SK-N-SH treated with all-trans-retinoic acid at 6 μM for 48 hours (cell line): Measurements from ENCODE around the gene OTX1.

Source experiments
- ATAC-seq: fragments of 200-7000 bp; cut with Tn5 transposase; 3 replicates; pipeline ENCODE4 v1.9.1; 2020; ENCODE audit warnings: mild to moderate bottlenecking, moderate library complexity
- BACH2 ChIP-seq: fragments of 250-450 bp; sonication (Bioruptor Pico); IDR thresholded peaks from 2 replicates; pipeline ENCODE4 v1.9.0; 2021; ENCODE audit warnings: mild to moderate bottlenecking, borderline replicate concordance
- CREB5 ChIP-seq: fragments of 250-450 bp; sonication (Bioruptor Pico); IDR thresholded peaks from 2 replicates; pipeline ENCODE4 v1.5.1; 2020; ENCODE audit warnings: low read depth, mild to moderate bottlenecking, moderate library complexity
- CSDC2 ChIP-seq: fragments of 250-450 bp; sonication (Bioruptor Pico); IDR thresholded peaks from 2 replicates; pipeline ENCODE4 v1.5.0; 2020; ENCODE audit warnings: mild to moderate bottlenecking, moderate library complexity
- CSRNP3 ChIP-seq: fragments of 250-450 bp; sonication (Bioruptor Pico); IDR thresholded peaks from 2 replicates; pipeline ENCODE4 v1.5.1; 2021; ENCODE audit warnings: mild to moderate bottlenecking, moderate library complexity
- GLIS3 ChIP-seq: fragments of 250-450 bp; sonication (Bioruptor Pico); IDR thresholded peaks from 2 replicates; pipeline ENCODE4 v1.5.0; 2020; ENCODE audit warnings: mild to moderate bottlenecking, moderate library complexity
- ISL1 ChIP-seq: fragments of 250-450 bp; sonication (Bioruptor Pico); IDR thresholded peaks from 2 replicates; pipeline ENCODE4 v2.1.2; 2022; ENCODE audit warnings: mild to moderate bottlenecking, moderate library complexity
- OSR1 ChIP-seq: fragments of 250-450 bp; sonication (Bioruptor Pico); IDR thresholded peaks from 2 replicates; pipeline ENCODE4 v1.8.0; 2022; ENCODE audit warnings: moderate library complexity, mild to moderate bottlenecking, inconsistent platforms
- PATZ1 ChIP-seq: fragments of 250-450 bp; sonication (Bioruptor Pico); IDR thresholded peaks from 2 replicates; pipeline ENCODE4 v1.8.0; 2020; ENCODE audit warnings: mild to moderate bottlenecking, moderate library complexity, borderline replicate concordance
- POU6F1 ChIP-seq: fragments of 250-450 bp; sonication (Bioruptor Pico); IDR thresholded peaks from 2 replicates; pipeline ENCODE4 v1.8.0; 2021; ENCODE audit warnings: low read depth, mild to moderate bottlenecking, moderate library complexity, borderline replicate concordance
- PPARA ChIP-seq: fragments of 250-450 bp; sonication (Bioruptor Pico); IDR thresholded peaks from 2 replicates; pipeline ENCODE4 v1.5.0; 2020; ENCODE audit warnings: mild to moderate bottlenecking, borderline replicate concordance
- RARB ChIP-seq: fragments of 250-450 bp; sonication (Bioruptor Pico); IDR thresholded peaks from 2 replicates; pipeline ENCODE4 v1.8.0; 2021; ENCODE audit warnings: mild to moderate bottlenecking, moderate library complexity
- SNAI2 ChIP-seq: fragments of 250-450 bp; sonication (Bioruptor Pico); IDR thresholded peaks from 2 replicates; pipeline ENCODE4 v1.5.0; 2020; ENCODE audit warnings: mild to moderate bottlenecking, moderate library complexity
- TOX ChIP-seq: fragments of 250-450 bp; sonication (Bioruptor Pico); IDR thresholded peaks from 2 replicates; pipeline ENCODE4 v1.8.0; 2021; ENCODE audit warnings: mild to moderate bottlenecking, moderate library complexity, borderline replicate concordance
- TSHZ2 ChIP-seq: fragments of 250-450 bp; sonication (Bioruptor Pico); IDR thresholded peaks from 2 replicates; pipeline ENCODE4 v1.5.0; 2020; ENCODE audit warnings: mild to moderate bottlenecking, moderate library complexity
- ZFP3 ChIP-seq: fragments of 250-450 bp; sonication (Bioruptor Pico); IDR thresholded peaks from 2 replicates; pipeline ENCODE4 v1.5.0; 2020; ENCODE audit warnings: mild to moderate bottlenecking, moderate library complexity
- ZFP30 ChIP-seq: fragments of 450-650 bp; formaldehyde crosslinking; IDR thresholded peaks from 2 replicates; pipeline ENCODE4 v1.5.0; 2022; ENCODE audit warnings: mild to moderate bottlenecking, moderate library complexity
- ZNF565 ChIP-seq: fragments of 450-650 bp; formaldehyde crosslinking; conservative IDR thresholded peaks from 2 replicates; pipeline ENCODE4 v1.5.0; 2020; ENCODE audit warnings: low read depth, mild to moderate bottlenecking, moderate library complexity
- ZNF70 ChIP-seq: fragments of 450-650 bp; formaldehyde crosslinking; IDR thresholded peaks from 2 replicates; pipeline ENCODE4 v1.5.0; 2020; ENCODE audit warnings: mild to moderate bottlenecking, moderate library complexity
- ZNF8 ChIP-seq: fragments of 450-650 bp; formaldehyde crosslinking; IDR thresholded peaks from 2 replicates; pipeline ENCODE4 v1.5.0; 2020; ENCODE audit warnings: mild to moderate bottlenecking, moderate library complexity

Gene OTX1

GRCh38 chr2:63041592-63041991 is 9.0 kb upstream of the OTX1 start:
- ATAC-seq: no peak
- TF ChIP-seq TSHZ2 (CRISPR knock-in tag): no peak
- TF ChIP-seq CSDC2: no peak
- TF ChIP-seq ZNF70 (CRISPR knock-in tag): no peak
- TF ChIP-seq CSRNP3 (CRISPR knock-in tag): no peak
- no peak for TF ChIP-seq POU6F1 (CRISPR knock-in tag)
- no peak for TF ChIP-seq GLIS3 (CRISPR knock-in tag)
- no peak for TF ChIP-seq OSR1 (CRISPR knock-in tag)
- TF ChIP-seq ISL1 (CRISPR knock-in tag): no peak
- TF ChIP-seq RARB (CRISPR knock-in tag): no peak
- TF ChIP-seq PPARA (CRISPR knock-in tag): no peak
- TF ChIP-seq ZFP30 (CRISPR knock-in tag): no peak

GRCh38 chr2:63044362-63045327 is 6.0 kb upstream of the OTX1 start:
- TF ChIP-seq TSHZ2 (CRISPR knock-in tag) (no peak), ISL1 (CRISPR knock-in tag) (no peak), SNAI2 (no peak), ZNF70 (CRISPR knock-in tag) (no peak), ZNF565 (no peak), TOX (CRISPR knock-in tag) (no peak), CSRNP3 (CRISPR knock-in tag) (no peak), GLIS3 (CRISPR knock-in tag) (no peak), PATZ1 (CRISPR knock-in tag) (no peak), ZFP3 (CRISPR knock-in tag) (no peak), ZNF8 (CRISPR knock-in tag) (no peak), BACH2 (CRISPR knock-in tag) (no peak), RARB (CRISPR knock-in tag) (no peak), CSDC2 (no peak), POU6F1 (CRISPR knock-in tag) (no peak), CREB5 (no peak), PPARA (CRISPR knock-in tag) (no peak)
- ATAC-seq: no peak
